Activated CD4-positive, alpha-beta T cell treated with anti-CD3 and anti-CD28 coated beads for 36 hours (primary cell): Measurements from ENCODE around the gene GAGE12J. TPM values are rescaled to one million over a fixed set of nuclear protein-coding genes. Genes with fewer than 3 reads are reported as not detected.
"Not testable (repeated sequence)": the region's sequence is repeated elsewhere in the genome, so short reads cannot be mapped to it uniquely, and the experiment has no call there.

ENCODE experiments used
- ATAC-seq: fragments of 200-7000 bp; cut with Tn5 transposase; one replicate; pipeline ENCODE4 v1.10.0; 2021; ENCODE audit warnings: mild to moderate bottlenecking, moderate library complexity
- CTCF ChIA-PET: fragments of 350-600 bp; sonication (Branson Sonifier 250); formaldehyde crosslinking; loops from one replicate; lab custom pipeline; 2021; ENCODE audit warnings: antibody characterized with exemption; lab: Charles Lee
- POLR2A ChIA-PET: fragments of 350-600 bp; sonication (Branson Sonifier 250); formaldehyde crosslinking; loops from one replicate; lab custom pipeline; 2021; ENCODE audit warnings: antibody characterized with exemption, inconsistent platforms; lab: Charles Lee
- DNase-seq: peaks from one replicate; pipeline ENCODE4 v3.0.0-alpha.2; 2020
- H3K27ac Mint-ChIP-seq: one replicate; pipeline ENCODE4 v1.8.0; 2021; ENCODE audit warnings: mixed read lengths
- H3K27me3 Mint-ChIP-seq: one replicate; pipeline ENCODE4 v1.8.0; 2021; ENCODE audit warnings: mixed read lengths
- H3K36me3 Mint-ChIP-seq: one replicate; pipeline ENCODE4 v1.8.0; 2021; ENCODE audit warnings: low read depth, mixed read lengths
- H3K4me1 Mint-ChIP-seq: one replicate; pipeline ENCODE4 v1.8.0; 2021; ENCODE audit warnings: mixed read lengths
- H3K4me3 Mint-ChIP-seq: one replicate; pipeline ENCODE4 v1.8.0; 2021; ENCODE audit warnings: mild to moderate bottlenecking, moderate library complexity, mixed read lengths
- H3K9me3 Mint-ChIP-seq: one replicate; pipeline ENCODE4 v1.8.0; 2021; ENCODE audit warnings: low read depth, mixed read lengths
- intact Hi-C, 2 experiments: fragments of 100-400 bp; cut with DNase I in 1 of 2; cut with micrococcal nuclease in 1 of 2; formaldehyde crosslinking; loops; one replicate each; pipeline versions ENCODE4 v1.14.2 to v1.15.1; 2022 to 2024; cut with DNase I, micrococcal nuclease
- total RNA-seq, 2 experiments: library from RNA; stranded (reverse); gene quantifications; one replicate each; pipeline ENCODE4 v1.2.3, GENCODE V29; 2021

The GAGE12J gene
- total RNA-seq, 2 experiments from 2014 or later = not detected

DNA sequence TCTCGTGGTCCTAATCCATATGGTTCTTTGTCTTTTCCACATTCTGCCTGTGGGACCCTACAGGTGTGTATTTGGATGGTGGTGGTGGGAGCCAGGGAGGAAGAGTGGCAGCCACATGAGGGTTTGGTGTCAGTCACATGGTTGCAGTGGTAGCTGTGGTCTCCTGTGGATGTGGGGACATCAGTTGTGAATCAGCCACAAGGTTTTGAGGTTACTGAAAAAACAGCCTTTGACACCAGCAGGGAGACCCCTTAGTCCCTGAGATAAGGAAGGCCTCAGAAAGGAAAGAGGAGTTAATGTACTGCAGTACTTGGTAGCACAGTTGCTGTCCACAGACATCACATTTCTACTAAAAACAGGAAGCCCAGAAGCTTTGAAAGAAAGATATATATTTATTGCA is 34.2 kb upstream of the GAGE12J start:
- ChIA-PET CTCF (no interaction called here), POLR2A (no interaction called here)
- ATAC-seq (no peak), DNase-seq (no peak)
- intact Hi-C loops = no loop called here
- Mint-ChIP-seq H3K4me3 (no peak overlapping the region), H3K4me1 (peaks cover 29% of the 10 kb centered on the region), H3K27ac (no peak overlapping the region), H3K27me3 (no peaks in the 10 kb centered on the region), H3K9me3 (no peaks in the 10 kb centered on the region), H3K36me3 (no peaks in the 10 kb centered on the region)

DNA sequence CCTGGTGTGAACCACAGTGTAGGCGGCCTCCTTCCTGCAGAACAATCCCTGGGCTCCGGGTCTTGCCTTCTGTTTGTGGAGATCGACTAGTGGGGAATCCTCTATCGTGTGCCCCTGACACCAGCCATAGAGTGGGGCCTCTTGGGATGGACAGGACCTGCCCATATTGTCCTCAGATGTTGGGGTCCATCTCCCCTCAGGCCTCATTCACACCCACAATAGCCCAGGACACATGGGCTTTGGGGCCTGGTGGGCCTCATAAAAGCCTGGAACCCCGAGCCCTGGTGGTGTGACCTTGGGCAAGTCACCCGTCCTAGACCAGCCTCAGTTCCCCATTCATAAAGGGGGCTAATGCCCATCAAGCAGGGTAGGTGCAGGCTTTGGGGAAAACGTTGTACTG is 31.6 kb upstream of the GAGE12J start:
- Mint-ChIP-seq H3K4me1 (peaks cover 26% of the 10 kb centered on the region), H3K9me3 (no peaks in the 10 kb centered on the region), H3K36me3 (no peaks in the 10 kb centered on the region), H3K27ac (no peak overlapping the region), H3K4me3 (no peak overlapping the region), H3K27me3 (no peaks in the 10 kb centered on the region)
- no peak for ATAC-seq
- no peak for DNase-seq
- ChIA-PET POLR2A (no interaction called here), CTCF (interaction anchor here (2.1 kb wide), 1 partner anchor 21 kb away, joined by 7 read pairs; the partner anchor contains the start of gene PPP1R3F)
- intact Hi-C loops = loop anchor here in 1 of 2 experiments (5.0 kb wide), 1 partner anchor 462 kb away; no protein-coding TSS in a partner anchor

DNA sequence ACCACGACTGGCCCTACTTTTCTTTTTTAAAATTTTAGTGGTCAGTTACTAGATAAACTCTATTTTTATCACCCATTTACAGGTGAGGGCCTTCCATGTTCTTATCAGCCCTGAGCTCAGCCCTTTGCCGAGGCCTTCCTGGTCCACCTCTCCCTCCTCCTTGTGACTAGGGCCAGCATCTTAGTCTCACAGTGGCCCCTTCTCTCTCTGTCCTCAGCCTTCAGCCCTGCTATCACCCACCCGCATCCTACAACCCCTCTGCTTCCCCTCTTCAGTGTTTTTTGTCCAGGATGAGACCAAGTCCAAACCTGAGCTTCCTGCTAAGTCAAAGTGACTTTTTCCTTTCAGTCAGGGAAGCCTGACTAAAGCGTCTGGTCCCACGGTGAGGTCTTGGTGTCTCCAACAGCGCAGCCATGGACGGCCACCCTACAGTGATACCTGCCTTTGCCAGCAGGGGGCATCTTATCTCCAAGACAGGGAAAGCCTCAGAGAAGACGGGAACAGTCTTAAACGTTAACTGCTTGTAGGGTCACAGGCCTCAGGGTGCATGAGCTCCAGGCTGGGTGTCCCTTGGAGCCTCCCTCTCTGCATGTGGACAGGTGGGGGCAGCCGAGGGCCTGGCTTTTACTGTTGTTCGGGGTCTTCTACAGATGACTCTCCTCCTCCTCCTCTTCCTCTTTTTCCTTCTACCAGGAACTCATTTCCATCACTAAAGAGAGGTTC is 30.1 kb upstream of the GAGE12J start:
- H3K4me3 Mint-ChIP-seq = no peak overlapping the region
- H3K4me1 Mint-ChIP-seq = peaks cover 28% of the 10 kb centered on the region
- no peaks in the 10 kb centered on the region for H3K36me3 Mint-ChIP-seq
- DNase-seq (peak; percentile 86), ATAC-seq (peak; percentile 93)
- intact Hi-C loops = loop anchor here (1.0 to 5.0 kb wide), 2 partner anchors 461 to 463 kb away; no protein-coding TSS in a partner anchor
- no peaks in the 10 kb centered on the region for H3K27me3 Mint-ChIP-seq
- peak overlapping the region; percentile 56 for H3K27ac Mint-ChIP-seq
- ChIA-PET POLR2A (no interaction called here), CTCF (interaction anchor here (0.6 to 2.1 kb wide), 5 partner anchors 8 to 444 kb away, joined by 3 to 7 read pairs (median 3); partner anchors contain the start of gene PPP1R3F)
- no peaks in the 10 kb centered on the region for H3K9me3 Mint-ChIP-seq

DNA sequence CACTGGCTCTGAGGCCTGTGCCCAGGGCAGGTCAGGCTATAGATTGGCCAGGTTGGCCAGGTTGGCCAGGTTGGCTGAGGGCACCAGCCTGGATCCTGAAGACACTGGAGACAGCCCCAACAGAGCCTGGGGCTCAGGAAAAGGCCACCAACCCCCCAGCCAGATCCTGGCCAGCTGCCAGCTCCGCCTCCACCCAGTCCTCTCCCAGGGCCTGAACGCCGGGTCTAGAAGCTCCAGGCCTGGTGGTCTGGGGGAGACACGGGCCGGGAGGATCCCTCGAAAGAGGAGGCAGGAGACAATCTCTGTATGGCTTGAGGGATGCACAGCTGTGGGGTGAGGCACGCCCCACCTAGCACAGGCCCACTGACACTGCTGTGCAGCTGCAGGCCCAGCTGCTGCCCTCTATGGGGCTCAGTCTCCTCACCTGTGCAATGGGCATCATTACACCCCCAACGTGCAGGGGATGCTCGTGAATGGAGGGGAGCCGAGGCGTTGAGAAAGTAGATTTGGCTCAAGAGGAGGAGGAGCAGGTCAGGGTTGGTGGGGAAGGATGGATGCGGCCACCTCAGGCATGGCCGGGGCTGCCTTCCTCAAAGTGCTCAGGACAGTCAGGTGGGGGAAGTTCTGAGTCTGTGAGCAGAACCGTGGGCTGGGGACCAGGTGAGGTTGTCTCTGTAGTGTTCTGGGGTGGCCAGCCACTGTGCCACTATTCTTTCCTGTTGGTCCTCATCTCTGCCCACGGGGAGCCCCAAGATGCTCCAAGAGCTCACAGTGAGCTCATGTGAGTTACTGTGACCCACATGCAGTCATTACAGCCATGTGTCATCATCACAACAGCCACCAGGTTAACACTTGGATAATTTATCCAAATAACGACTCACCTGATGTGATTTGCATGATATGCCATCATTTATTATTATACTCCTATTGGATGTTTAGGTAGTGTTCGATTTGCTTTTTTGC is 29.2 kb upstream of the GAGE12J start:
- intact Hi-C loops = loop anchor here (1.0 to 5.0 kb wide), 2 partner anchors 460 to 462 kb away; no protein-coding TSS in a partner anchor
- no peak overlapping the region for H3K27ac Mint-ChIP-seq
- DNase-seq (no peak), ATAC-seq (peak; percentile 38)
- H3K4me1 Mint-ChIP-seq = peaks cover 24% of the 10 kb centered on the region
- no peaks in the 10 kb centered on the region for H3K36me3 Mint-ChIP-seq
- no peaks in the 10 kb centered on the region for H3K9me3 Mint-ChIP-seq
- no peak overlapping the region for H3K4me3 Mint-ChIP-seq
- ChIA-PET POLR2A (no interaction called here), CTCF (interaction anchor here (0.6 to 2.1 kb wide), 4 partner anchors 8 to 23 kb away, joined by 3 to 7 read pairs (median 4); partner anchors contain the start of gene PPP1R3F)
- H3K27me3 Mint-ChIP-seq = no peaks in the 10 kb centered on the region

GRCh38 chrX:49299293-49299692 is 22.5 kb upstream of the GAGE12J start:
- intact Hi-C loops, ATAC-seq, CTCF ChIA-PET: not testable (repeated sequence)

DNA sequence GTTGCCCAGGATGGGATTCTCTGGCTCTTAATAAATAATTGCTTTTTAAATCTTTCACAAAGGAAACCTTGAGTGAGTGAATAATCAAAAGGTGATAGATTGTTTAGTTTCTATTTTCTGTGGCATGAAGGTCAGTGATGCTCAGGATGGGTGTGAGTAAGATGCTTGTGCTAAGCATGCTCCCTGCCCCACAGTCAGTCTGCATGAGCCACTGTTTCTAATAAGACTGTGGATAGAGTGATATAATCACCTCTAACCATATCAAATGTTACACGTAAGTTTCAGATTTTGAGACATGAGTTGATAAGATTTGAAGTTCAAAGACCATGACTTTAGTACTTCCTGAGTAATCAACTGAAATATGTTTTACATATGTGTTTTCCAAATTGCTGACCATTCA is 21.1 kb upstream of the GAGE12J start:
- ChIA-PET POLR2A (no interaction called here), CTCF (interaction anchor here (0.6 kb wide), 1 partner anchor 9 kb away, joined by 3 read pairs; no protein-coding TSS in a partner anchor)
- H3K9me3 Mint-ChIP-seq = no peaks in the 10 kb centered on the region
- no peak overlapping the region for H3K27ac Mint-ChIP-seq
- H3K4me1 Mint-ChIP-seq = peaks cover 2% of the 10 kb centered on the region
- H3K27me3 Mint-ChIP-seq = no peaks in the 10 kb centered on the region
- intact Hi-C loops = no loop called here
- no peaks in the 10 kb centered on the region for H3K36me3 Mint-ChIP-seq
- H3K4me3 Mint-ChIP-seq = no peak overlapping the region
- ATAC-seq (no peak), DNase-seq (no peak)

More at GRCh38 chrX:49299293-49299692, 22.5 kb upstream of the GAGE12J start:
- H3K4me3 Mint-ChIP-seq, DNase-seq, H3K4me1 Mint-ChIP-seq, H3K9me3 Mint-ChIP-seq, POLR2A ChIA-PET, H3K27ac Mint-ChIP-seq, H3K36me3 Mint-ChIP-seq, H3K27me3 Mint-ChIP-seq: not testable (repeated sequence)

- Mint-ChIP-seq H3K27ac (no peak within 1 kb of the TSS), H3K36me3 (no peaks in the 10 kb centered on the region), H3K27me3 (no peaks in the 10 kb centered on the region), H3K4me3 (no peak within 1 kb of the TSS), H3K4me1 (peaks cover under 1% of the 10 kb centered on the region), H3K9me3 (no peaks in the 10 kb centered on the region)
- intact Hi-C loops = no loop called here
- ATAC-seq = no peak
- ChIA-PET POLR2A (no interaction called here), CTCF (no interaction called here)
- no peak for DNase-seq
These were observed 18.5 kb upstream of the GAGE12J start, which contains the start of gene GAGE10 for GRCh38 chrX:49303346-49303745. Gene GAGE10, plus strand, starts transcription at chrX:49303646. Its CDS starts 1,214 bp downstream, at chrX:49304860.

DNA sequence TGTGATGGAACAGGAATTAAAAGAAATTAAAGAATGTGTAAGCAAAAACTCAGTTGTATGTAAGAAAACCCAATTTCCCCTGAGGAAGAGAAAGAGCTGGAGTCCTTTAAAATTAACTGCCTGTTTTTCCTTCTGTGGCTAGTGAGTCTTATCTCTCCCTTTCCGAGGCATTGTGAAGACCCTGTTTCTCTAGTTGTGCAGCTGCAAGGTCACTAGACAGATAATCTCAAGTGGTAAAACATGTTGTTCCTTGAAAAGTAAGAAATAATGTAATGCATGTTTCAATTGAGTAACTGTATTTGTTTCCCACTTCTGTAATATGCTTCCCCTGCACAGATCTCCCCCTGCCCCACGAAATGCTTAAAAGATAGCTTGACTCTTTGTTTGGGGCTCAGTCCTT is 14.1 kb upstream of the GAGE12J start:
- H3K4me3 Mint-ChIP-seq, H3K9me3 Mint-ChIP-seq, DNase-seq, POLR2A ChIA-PET, H3K27me3 Mint-ChIP-seq, H3K36me3 Mint-ChIP-seq, H3K27ac Mint-ChIP-seq, ATAC-seq, CTCF ChIA-PET, intact Hi-C loops: not testable (repeated sequence)
- H3K4me1 Mint-ChIP-seq = peaks cover 20% of the 10 kb centered on the region

DNA sequence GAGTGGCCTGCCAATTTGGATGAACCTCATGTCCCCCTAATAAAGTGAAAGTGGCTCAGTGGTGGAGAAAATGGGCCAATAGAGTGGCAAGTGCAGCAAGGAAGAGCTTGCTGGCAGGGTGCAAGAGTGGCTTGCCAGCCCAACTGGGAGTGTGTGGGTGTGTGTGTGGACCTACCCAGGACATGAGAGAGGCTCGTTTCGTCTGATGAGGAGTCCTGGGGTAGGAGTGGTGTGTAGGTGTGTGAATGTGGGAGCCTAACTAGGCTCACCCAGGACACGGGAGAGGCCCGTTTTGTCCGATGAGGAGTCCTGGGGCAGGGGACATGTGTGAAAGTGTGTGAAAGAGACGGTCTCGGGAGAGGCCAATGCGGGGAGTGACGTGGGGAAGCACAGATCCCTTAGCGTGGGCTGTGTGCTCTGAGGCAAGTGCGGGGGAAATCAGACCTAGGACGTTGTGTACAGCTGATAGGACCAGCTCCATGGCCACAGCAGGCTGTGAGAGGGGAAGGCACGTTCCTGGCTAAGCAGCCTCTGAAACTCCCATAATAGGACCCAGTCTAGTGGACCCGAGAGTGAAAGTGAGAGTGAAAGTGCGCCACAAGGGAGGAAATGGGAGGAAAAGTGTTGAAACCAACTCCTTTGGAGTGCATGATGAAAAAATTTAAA is 13.1 kb upstream of the GAGE12J start:
- ChIA-PET POLR2A (interaction anchor here (1.1 kb wide), 1 partner anchor 40 kb away, joined by 3 read pairs; no protein-coding TSS in a partner anchor), CTCF (interaction anchor here (0.6 kb wide), 1 partner anchor 17 kb away, joined by 4 read pairs; no protein-coding TSS in a partner anchor)

GRCh38 chrX:49309401-49309981 is 12.3 kb upstream of the GAGE12J start:
- DNase-seq = peak; percentile 30
- POLR2A ChIA-PET = interaction anchor here (0.7 to 1.1 kb wide), 2 partner anchors 40 to 633 kb away, joined by 3 read pairs; no protein-coding TSS in a partner anchor
- CTCF ChIA-PET = interaction anchor here (0.6 kb wide), 1 partner anchor 18 kb away, joined by 4 read pairs; no protein-coding TSS in a partner anchor
- no peaks in the 10 kb centered on the region for H3K9me3 Mint-ChIP-seq
- H3K4me3 Mint-ChIP-seq = peak overlapping the region; percentile 70
- H3K27ac Mint-ChIP-seq = peak overlapping the region; percentile 95
- no peaks in the 10 kb centered on the region for H3K27me3 Mint-ChIP-seq
- peaks cover 20% of the 10 kb centered on the region for H3K4me1 Mint-ChIP-seq
- intact Hi-C loops = loop anchor here in 1 of 2 experiments (1.0 kb wide), 1 partner anchor 40 kb away; the partner anchor contains the start of gene PPP1R3F
- peak; percentile 72 for ATAC-seq
- H3K36me3 Mint-ChIP-seq = no peaks in the 10 kb centered on the region

More for the DNA sequence above, 13.1 kb upstream of the GAGE12J start:
- H3K9me3 Mint-ChIP-seq = no peaks in the 10 kb centered on the region
- no peaks in the 10 kb centered on the region for H3K36me3 Mint-ChIP-seq
- no peaks in the 10 kb centered on the region for H3K27me3 Mint-ChIP-seq
- peak overlapping the region; percentile 95 for H3K27ac Mint-ChIP-seq
- intact Hi-C loops = loop anchor here in 1 of 2 experiments (1.0 kb wide), 1 partner anchor 39 kb away; the partner anchor contains the start of gene PPP1R3F
- peak overlapping the region; percentile 70 for H3K4me3 Mint-ChIP-seq
- ATAC-seq (peak; percentile 60), DNase-seq (peak; percentile 29)
- peaks cover 20% of the 10 kb centered on the region for H3K4me1 Mint-ChIP-seq
